ENCODE measurements around the gene RBMS3. TPM values are rescaled to one million over a fixed set of nuclear protein-coding genes. Genes with fewer than 3 reads are reported as not detected.
A peak's percentile ranks its signal among the peaks of the same experiment; 100 is the strongest.

The RBMS3 gene
- total RNA-seq, 1 experiment from 2014 or later = 8.7 TPM

- Mint-ChIP-seq H3K27me3 (ENCODE audit: low read depth) (no peaks in the 10 kb centered on the region), H3K4me1 (peaks cover 37% of the 10 kb centered on the region), H3K4me3 (no peak overlapping the region), H3K9me3 (no peaks in the 10 kb centered on the region), H3K36me3 (no peaks in the 10 kb centered on the region), H3K27ac (peak overlapping the region; percentile 81; the same call in 1 of the 2 replicates)
- TF ChIP-seq ZNF396 (CRISPR knock-in tag; IDR thresholded peaks at IDR 0.05; ENCODE audit: borderline replicate concordance) (no peak), ZNF317 (CRISPR knock-in tag; IDR thresholded peaks at IDR 0.05; ENCODE audit: borderline replicate concordance, low read depth) (no peak)
- DNase-seq (ENCODE audit: low spot score) = no peak
- ChIA-PET POLR2A (no interaction called here), CTCF (interaction anchor here (1.0 kb wide), 1 partner anchor 9 kb away, joined by 3 read pairs; no protein-coding TSS in a partner anchor)
- no peak for ATAC-seq
Measured at GRCh38 chr3:29451920-29452319, 171.0 kb downstream of the RBMS3 start.

GRCh38 chr3:29452934-29453283 is 172.0 kb downstream of the RBMS3 start:
- ChIA-PET CTCF (interaction anchor here (0.6 kb wide), 1 partner anchor 165 kb away, joined by 3 read pairs; no protein-coding TSS in a partner anchor), POLR2A (interaction anchor here (0.6 kb wide), 1 partner anchor 28 kb away, joined by 3 read pairs; no protein-coding TSS in a partner anchor)
- DNase-seq (ENCODE audit: low spot score) (no peak), ATAC-seq (peak; percentile 54)
- no peaks in the 10 kb centered on the region for H3K27me3 Mint-ChIP-seq (ENCODE audit: low read depth)
- H3K4me3 Mint-ChIP-seq = no peak overlapping the region
- peak overlapping the region; percentile 84; the same call in 1 of the 2 replicates for H3K27ac Mint-ChIP-seq
- H3K4me1 Mint-ChIP-seq = peaks cover 37% of the 10 kb centered on the region
- H3K36me3 Mint-ChIP-seq = no peaks in the 10 kb centered on the region
- H3K9me3 Mint-ChIP-seq = no peaks in the 10 kb centered on the region
- no peak for TF ChIP-seq MLX (CRISPR knock-in tag; IDR thresholded peaks at IDR 0.05)
- no peak for TF ChIP-seq FOXP1 (CRISPR knock-in tag; IDR thresholded peaks at IDR 0.05; ENCODE audit: borderline replicate concordance)
- no peak for TF ChIP-seq ZNF263 (CRISPR knock-in tag; IDR thresholded peaks at IDR 0.05; ENCODE audit: low read depth)
- no peak for TF ChIP-seq ATF6 (CRISPR knock-in tag; IDR thresholded peaks at IDR 0.05)
- TF ChIP-seq AFF4 (CRISPR knock-in tag; IDR thresholded peaks at IDR 0.05; ENCODE audit: borderline replicate concordance) = no peak
- TF ChIP-seq SMAD3 (CRISPR knock-in tag; IDR thresholded peaks at IDR 0.05; ENCODE audit: borderline replicate concordance) = no peak
- TF ChIP-seq TEAD4 (CRISPR knock-in tag; IDR thresholded peaks at IDR 0.05) = no peak
- no peak for TF ChIP-seq PREB (CRISPR knock-in tag; IDR thresholded peaks at IDR 0.05; ENCODE audit: borderline replicate concordance)
- TF ChIP-seq ZNF121 (CRISPR knock-in tag; IDR thresholded peaks at IDR 0.05) = no peak
- TF ChIP-seq CREB1 (CRISPR knock-in tag; IDR thresholded peaks at IDR 0.05) = no peak
- no peak for TF ChIP-seq PRRX2 (CRISPR knock-in tag; IDR thresholded peaks at IDR 0.05)
- TF ChIP-seq ERG (CRISPR knock-in tag; IDR thresholded peaks at IDR 0.05) = no peak
- no peak for TF ChIP-seq OVOL2 (CRISPR knock-in tag; IDR thresholded peaks at IDR 0.05; ENCODE audit: borderline replicate concordance)
- no peak for TF ChIP-seq NFYB (CRISPR knock-in tag; conservative IDR thresholded peaks at IDR 0.05; ENCODE audit: low read depth)
- no peak for TF ChIP-seq NFATC4 (CRISPR knock-in tag; IDR thresholded peaks at IDR 0.05)
- no peak for TF ChIP-seq ZNF425 (CRISPR knock-in tag; conservative IDR thresholded peaks at IDR 0.05)
- no peak for TF ChIP-seq ZNF532 (CRISPR knock-in tag; IDR thresholded peaks at IDR 0.05; ENCODE audit: borderline replicate concordance)
- no peak for TF ChIP-seq SOX15 (CRISPR knock-in tag; IDR thresholded peaks at IDR 0.05)

All from WTC11 (cell line).